ENCODE measurements around the gene HOOK2.

HOOK2 gene

GRCh38 chr19:12793290-12794195 lies 18.2 kb upstream of the HOOK2 start:
- DNase-seq: peak; percentile 90

GRCh38 chr19:12792853-12793289 lies 17.5 kb upstream of the HOOK2 start:
- DNase-seq: no peak

- peak; percentile 72 for DNase-seq
Measured at GRCh38 chr19:12792051-12792852, 16.9 kb upstream of the HOOK2 start.

- peak; percentile 93 for DNase-seq
Measured at GRCh38 chr19:12791345-12792050, 16.1 kb upstream of the HOOK2 start, which contains the start of gene JUNB. Gene JUNB (plus strand): TSS chr19:12791486. CDS start chr19:12791772, 286 bp downstream.

GRCh38 chr19:12790628-12791344 lies 15.4 kb upstream of the HOOK2 start:
- DNase-seq: no peak

DNA sequence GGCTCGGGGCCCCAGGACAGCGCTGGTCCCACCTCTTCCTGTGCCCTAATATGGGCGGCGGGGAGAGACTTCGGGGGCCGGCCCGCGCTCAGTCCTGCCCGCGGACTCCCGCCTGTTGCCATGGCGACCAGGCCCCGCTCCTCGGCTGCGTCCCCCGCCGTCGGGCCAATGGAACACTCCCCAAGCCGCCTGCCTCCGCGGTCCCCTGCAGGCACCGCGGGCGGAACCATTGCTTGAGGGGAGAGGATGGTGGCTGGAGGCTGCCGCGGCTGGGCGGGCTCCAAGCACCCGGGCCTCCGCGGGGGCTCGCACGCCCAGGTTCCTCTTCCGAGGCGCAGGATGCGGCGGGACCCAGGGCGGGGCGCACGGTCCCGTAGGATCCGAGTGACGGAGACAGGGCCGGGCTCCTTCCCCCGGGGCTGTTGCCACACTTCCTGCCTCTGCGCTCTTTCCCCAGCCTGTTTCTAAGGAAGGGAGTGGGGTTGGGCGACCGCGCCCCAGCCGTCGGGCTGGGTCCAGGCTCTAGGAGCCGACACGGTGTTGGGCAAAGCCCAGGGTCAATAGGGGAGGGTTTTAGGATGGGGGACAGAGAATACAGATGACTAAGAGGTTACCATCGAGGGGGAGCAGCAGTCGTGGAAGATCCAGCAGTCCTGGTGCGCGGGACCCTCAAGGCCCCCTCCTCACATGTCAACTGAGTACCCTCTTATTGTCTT lies 14.7 kb upstream of the HOOK2 start:
- peak; percentile 82 for DNase-seq

- no peak for DNase-seq
Measured at GRCh38 chr19:12789098-12789903, 13.9 kb upstream of the HOOK2 start.

DNA sequence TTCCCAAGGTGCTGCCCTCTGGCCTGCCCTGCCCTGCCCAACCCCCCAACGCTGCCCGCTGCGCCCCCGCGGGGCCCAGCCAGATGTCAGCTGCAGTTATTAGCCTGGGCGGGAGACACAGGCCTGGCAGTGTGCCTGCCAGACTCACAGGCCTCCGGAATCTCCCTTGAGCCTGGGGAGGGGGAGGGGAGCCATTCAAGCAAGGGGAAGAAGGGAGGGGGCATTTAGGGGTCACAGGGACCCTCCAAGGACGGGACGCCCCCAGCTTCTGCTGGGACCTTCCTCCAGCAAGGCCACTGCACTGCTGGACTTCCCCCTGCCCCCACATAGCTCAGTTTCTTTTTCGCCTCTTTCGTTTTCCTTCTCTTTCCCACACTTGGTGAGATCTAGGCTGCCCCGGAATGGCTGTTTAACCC lies 13.3 kb upstream of the HOOK2 start:
- no peak for DNase-seq

DNA sequence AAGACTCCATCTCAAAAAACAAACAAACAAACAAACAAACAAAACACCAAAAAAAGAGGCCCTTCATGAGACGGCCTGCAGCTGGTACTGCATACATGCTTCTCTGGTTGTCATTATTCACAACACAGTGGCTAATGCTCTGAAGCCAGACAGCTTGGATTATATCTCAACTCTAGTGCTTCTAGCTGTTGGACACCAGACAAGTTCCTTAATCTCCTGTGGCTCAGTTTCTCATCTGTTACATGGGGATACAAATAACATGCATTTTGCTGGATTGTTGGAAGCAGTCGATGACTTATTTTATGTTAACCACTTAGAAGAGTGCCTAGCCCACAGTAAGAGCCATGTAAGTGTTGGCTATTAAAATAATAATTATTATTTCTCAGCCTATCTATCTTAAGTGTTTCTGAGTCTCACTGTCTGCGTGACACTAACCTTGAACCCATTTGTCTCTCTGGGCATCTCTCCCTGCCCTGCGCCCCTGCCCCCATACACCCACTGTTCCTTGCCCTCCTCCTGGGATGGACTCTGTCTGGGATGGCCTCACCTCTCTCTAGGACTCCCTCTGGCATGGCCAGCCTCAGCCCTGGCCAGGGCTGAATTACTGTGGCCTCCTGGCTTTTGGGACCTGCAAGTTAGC lies 12.8 kb upstream of the HOOK2 start:
- DNase-seq: no peak

GRCh38 chr19:12787458-12787857 lies 12.1 kb upstream of the HOOK2 start:
- no peak for DNase-seq

GRCh38 chr19:12786952-12787351 lies 11.6 kb upstream of the HOOK2 start:
- DNase-seq: no peak

DNA sequence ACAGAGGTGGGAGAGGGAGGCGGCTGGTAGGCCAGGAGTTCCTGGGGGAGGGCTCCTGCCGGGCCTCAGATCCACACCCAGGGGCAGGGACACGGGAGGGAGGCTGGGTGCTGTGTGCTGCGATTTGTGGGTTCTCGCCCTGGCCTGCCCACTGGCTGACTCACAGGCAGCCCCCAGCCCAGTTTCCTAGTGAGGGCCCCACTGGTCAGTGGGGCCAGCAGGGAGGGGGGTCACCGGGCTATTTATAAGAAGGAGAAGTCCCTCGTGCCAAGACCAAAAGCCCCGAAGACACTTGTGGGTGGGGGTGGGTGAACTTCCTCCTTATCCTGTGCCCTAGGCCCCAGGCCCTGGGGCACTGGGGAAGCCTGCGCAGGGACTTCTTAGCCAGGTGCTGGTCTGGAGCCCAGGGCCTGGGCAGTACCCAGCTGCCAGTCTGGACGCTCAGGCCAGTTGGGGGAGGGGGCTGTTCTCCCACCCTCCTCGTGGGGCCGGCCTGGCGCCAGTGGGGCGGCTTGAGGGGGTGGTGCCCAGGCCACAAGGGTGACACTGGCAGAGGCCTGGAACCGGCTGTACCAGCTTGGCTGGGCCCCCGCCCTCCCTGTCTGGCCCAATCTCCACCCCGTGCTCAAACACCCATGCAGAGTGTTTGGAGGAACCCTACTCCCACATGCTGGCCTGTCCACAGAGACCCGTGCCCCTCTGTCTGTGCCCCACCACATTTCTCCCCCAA lies 11.0 kb upstream of the HOOK2 start:
- no peak for DNase-seq

DNA sequence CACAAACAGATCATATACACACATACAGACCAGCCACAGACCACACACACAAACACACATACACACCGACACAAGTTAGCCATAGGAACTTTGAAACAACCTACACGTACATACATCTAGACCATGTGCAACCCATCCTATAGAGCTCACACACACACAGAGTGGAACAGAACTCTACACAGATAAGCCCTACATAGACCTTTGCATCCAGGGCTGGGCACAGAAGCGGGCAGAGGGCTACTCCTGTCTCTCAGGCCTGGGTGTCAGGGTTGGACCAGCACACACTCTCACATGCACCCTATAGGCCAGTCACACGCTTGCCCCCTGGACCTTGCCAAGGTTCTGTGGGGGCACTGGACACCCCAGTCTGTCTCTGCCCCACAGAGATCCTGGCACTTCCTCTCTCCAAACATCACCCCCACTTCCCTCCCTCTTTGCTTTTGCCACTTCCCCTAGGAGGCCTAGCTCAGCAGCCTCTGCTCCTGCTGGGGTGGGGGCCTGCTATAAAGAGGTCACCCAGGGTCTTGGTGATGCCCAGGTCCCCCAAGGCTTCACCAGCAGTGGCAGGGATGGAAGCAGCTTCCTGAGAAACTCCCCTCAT lies 10.2 kb upstream of the HOOK2 start:
- DNase-seq: no peak

GRCh38 chr19:12784871-12785430 lies 9.6 kb upstream of the HOOK2 start:
- no peak for DNase-seq

- DNase-seq: no peak
Measured at GRCh38 chr19:12784394-12784870, 9.1 kb upstream of the HOOK2 start.

DNA sequence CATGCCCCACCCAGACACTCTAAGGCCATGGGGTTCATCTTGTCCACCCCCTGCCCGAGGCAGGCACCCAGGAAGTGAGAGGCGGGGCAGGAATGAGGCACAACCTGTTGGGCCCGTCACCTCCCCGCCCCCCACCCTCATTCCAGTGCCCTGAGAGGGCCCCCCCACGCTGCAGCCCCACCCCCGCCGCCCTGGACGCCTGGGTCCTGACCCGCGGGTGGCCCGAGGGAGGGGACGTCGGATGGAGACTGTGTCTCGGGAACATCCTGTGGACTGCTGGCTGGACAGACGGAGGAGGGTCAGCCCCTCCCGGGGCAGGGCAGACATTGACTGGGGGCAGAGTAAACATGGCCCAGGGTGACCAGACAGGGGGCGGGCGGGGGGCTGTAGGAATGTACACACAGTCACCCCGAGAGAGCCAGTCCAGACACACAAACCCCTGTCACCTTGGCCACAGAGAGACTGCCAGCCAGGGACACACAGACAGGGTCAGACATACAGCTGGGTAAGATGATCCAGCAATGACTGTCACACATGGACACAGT lies 8.6 kb upstream of the HOOK2 start:
- DNase-seq: no peak

GRCh38 chr19:12783291-12783848 lies 8.0 kb upstream of the HOOK2 start:
- DNase-seq: no peak

Data from activated effector memory CD4-positive, alpha-beta T cell treated with Interleukin-2 at 50 U/mL for 16 hours (primary cell).